H7 (cell line): ENCODE results near the gene FAM24B. TPM values are rescaled to one million over a fixed set of nuclear protein-coding genes. Genes with fewer than 3 reads are reported as not detected.
"Not testable (repeated sequence)": the region's sequence is repeated elsewhere in the genome, so short reads cannot be mapped to it uniquely, and the experiment has no call there.

Source experiments
- DNase-seq: peaks from one replicate; pipeline ENCODE4 v3.0.0; 2012
- H3K27me3 ChIP-seq: 2 replicates; pipeline ENCODE4 v1.6.0; 2011; ENCODE audit warnings: mild to moderate bottlenecking, low read length; ENCODE audit not compliant: control insufficient read depth, insufficient read depth
- H3K36me3 ChIP-seq: replicated peaks from 2 replicates; pipeline ENCODE4 v1.5.1; 2011; ENCODE audit warnings: low read length; ENCODE audit not compliant: control insufficient read depth, insufficient read depth
- H3K4me3 ChIP-seq: 2 replicates; pipeline ENCODE4 v1.5.1; 2011; ENCODE audit warnings: low read depth, mild to moderate bottlenecking, control low read depth, low read length, moderate library complexity; ENCODE audit not compliant: insufficient read depth
- total RNA-seq: library from RNA; depleted of rRNA; stranded (reverse); fragments of >200 nt; shearing (Covaris generic); gene quantifications from 2 replicates; pipeline ENCODE4 v1.2.3, GENCODE V29; 2014

Gene FAM24B
- total RNA-seq, 1 experiment from 2014 or later = 4.8 TPM

- DNase-seq, H3K4me3 ChIP-seq, H3K36me3 ChIP-seq, H3K27me3 ChIP-seq: not testable (repeated sequence)
Measured at GRCh38 chr10:122866757-122867482, 12.5 kb downstream of the FAM24B start.

DNA sequence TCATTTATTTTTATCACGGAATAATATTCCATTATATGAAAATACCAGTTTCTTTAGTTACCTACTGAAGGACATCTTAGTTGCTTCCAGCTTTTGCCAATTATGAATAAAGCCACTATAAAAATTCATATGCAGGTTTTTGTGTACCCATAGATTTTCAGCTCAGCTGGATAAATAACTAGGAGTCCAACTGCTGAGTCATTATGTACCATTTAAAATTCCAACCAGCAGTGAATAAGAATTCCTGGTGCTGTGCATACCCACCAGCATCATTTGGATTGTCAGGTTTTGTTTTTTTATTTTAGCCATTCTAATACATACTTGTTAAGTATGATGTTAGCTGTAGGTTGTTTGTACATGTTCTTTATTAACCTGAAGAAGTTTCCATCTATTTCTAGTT is 14.5 kb downstream of the FAM24B start:
- Histone ChIP-seq H3K4me3 (no peak overlapping the region), H3K27me3 (no peaks in the 10 kb centered on the region), H3K36me3 (no peaks in the 10 kb centered on the region)
- DNase-seq = no peak

DNA sequence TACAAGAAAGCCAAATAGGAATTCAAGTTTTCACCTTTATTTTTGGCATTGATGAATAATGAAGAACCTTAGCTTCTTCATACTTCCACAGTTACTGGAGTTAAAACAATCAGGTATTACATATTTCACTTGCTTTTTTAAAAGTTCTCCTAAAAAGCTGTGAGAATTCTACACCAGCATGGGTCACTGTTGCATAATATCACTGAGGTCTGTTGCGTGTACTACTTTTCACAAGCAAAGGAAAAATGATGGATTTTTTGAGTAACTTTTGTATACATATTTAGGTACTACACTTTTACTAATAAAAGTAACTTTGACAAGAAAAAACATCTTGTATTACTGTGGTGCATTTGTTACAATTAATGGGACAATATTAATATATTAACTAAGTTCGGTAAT is 15.2 kb downstream of the FAM24B start:
- no peak for DNase-seq
- no peaks in the 10 kb centered on the region for H3K27me3 ChIP-seq

GRCh38 chr10:122863216-122864193 is 15.9 kb downstream of the FAM24B start:
- Histone ChIP-seq H3K27me3 (no peaks in the 10 kb centered on the region), H3K4me3 (no peak overlapping the region), H3K36me3 (no peaks in the 10 kb centered on the region)
- DNase-seq = no peak

More for the DNA sequence above, 15.2 kb downstream of the FAM24B start:
- H3K4me3 ChIP-seq = no peak overlapping the region
- H3K36me3 ChIP-seq = no peaks in the 10 kb centered on the region

- no peaks in the 10 kb centered on the region for H3K36me3 ChIP-seq
- no peak overlapping the region for H3K4me3 ChIP-seq
- no peak for DNase-seq
- H3K27me3 ChIP-seq = no peaks in the 10 kb centered on the region
Measured at GRCh38 chr10:122861711-122862161, 17.6 kb downstream of the FAM24B start.

GRCh38 chr10:122859527-122859926 is 19.9 kb downstream of the FAM24B start:
- H3K36me3 ChIP-seq = no peaks in the 10 kb centered on the region
- no peak overlapping the region for H3K4me3 ChIP-seq
- no peaks in the 10 kb centered on the region for H3K27me3 ChIP-seq
- no peak for DNase-seq

DNA sequence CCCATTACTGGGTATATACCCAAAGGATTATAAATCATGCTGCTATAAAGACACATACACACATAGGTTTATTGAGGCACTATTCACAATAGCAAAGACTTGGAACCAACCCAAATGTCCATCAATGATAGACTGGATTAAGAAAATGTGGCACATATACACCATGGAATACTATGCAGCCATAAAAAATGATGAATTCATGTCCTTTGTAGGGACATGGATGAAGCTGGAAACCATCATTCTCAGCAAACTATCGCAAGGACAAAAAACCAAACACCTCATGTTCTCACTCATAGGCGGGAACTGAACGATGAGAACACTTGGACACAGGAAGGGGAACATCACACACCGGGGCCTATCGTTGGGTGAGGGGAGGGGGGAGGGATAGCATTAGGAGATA is 21.3 kb downstream of the FAM24B start:
- H3K27me3 ChIP-seq, H3K36me3 ChIP-seq, DNase-seq, H3K4me3 ChIP-seq: not testable (repeated sequence)

DNA sequence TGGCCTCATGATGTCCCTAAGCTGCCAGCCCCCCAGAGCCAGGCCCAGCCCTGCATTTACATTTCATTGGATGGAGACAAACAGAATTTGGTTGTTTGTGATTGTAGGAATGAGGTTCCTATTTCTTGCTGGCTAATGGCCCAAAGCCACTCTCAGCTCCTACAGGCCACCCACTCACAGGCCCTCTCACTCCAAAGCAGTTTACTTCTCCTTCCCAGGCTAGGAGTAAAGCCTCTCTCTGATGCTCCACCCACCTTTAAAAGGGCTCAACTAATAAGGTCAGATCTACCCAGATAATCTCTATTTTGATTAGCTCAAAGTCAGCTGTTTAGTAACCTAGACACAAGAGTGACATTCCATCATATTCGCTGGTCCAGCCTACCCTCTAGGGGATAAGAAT is 22.5 kb downstream of the FAM24B start:
- H3K36me3 ChIP-seq = no peaks in the 10 kb centered on the region
- H3K4me3 ChIP-seq = no peak overlapping the region
- no peaks in the 10 kb centered on the region for H3K27me3 ChIP-seq
- DNase-seq = no peak

- Histone ChIP-seq H3K27me3 (no peaks in the 10 kb centered on the region), H3K36me3 (no peaks in the 10 kb centered on the region), H3K4me3 (no peak overlapping the region)
- DNase-seq = no peak
Measured at GRCh38 chr10:122855745-122856144, 23.6 kb downstream of the FAM24B start.

DNA sequence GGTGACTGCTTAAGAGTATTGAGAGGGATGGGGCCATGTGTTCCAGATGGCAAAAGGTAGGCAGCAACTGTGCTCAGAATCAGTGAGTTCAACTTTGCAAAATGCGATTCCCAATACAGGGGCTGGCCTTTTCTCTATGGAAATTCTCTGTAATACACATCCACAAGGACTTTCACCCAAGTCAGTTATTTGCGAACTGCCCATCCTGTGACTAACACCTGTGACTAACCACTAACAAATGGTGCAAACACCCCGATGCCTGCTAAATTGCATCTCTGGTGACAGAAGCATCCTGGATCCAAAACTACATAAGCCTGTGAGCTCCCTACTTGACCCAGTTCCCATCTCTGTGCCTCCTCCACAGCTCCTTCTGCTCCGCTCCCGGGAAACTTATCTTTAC is 24.7 kb downstream of the FAM24B start:
- no peaks in the 10 kb centered on the region for H3K36me3 ChIP-seq
- no peaks in the 10 kb centered on the region for H3K27me3 ChIP-seq
- DNase-seq = no peak
- H3K4me3 ChIP-seq = no peak overlapping the region

- DNase-seq = no peak
- Histone ChIP-seq H3K27me3 (no peaks in the 10 kb centered on the region), H3K36me3 (no peaks in the 10 kb centered on the region), H3K4me3 (no peak overlapping the region)
Measured at GRCh38 chr10:122853665-122854313, 25.6 kb downstream of the FAM24B start.

DNA sequence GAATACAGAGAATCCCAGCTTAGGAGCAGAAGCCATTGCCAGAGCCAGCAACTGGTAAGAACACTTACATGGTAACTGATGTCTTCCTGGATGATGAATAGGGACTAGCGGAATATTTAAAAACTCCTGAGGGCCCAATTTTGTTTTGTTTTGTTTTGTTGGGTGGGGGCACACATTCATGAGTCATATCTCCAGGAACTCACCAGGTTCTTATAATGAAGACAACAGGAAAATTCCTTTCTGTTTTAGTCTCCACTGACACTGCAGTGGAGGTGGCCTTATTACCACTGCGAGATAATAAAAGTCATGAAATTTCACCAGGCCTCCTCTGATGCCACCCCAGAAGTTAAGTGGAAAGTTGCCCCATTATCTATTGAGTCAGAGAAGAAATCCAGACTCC is 27.1 kb downstream of the FAM24B start:
- Histone ChIP-seq H3K4me3 (no peak overlapping the region), H3K27me3 (no peaks in the 10 kb centered on the region), H3K36me3 (no peaks in the 10 kb centered on the region)
- no peak for DNase-seq

GRCh38 chr10:122850705-122851640 is 28.4 kb downstream of the FAM24B start:
- DNase-seq = no peak
- no peaks in the 10 kb centered on the region for H3K36me3 ChIP-seq
- no peaks in the 10 kb centered on the region for H3K27me3 ChIP-seq
- no peak overlapping the region for H3K4me3 ChIP-seq
